ENCODE data around the gene BRD4. TPM values are rescaled to one million over a fixed set of nuclear protein-coding genes. Genes with fewer than 3 reads are reported as not detected.

The BRD4 gene
- total and polyA plus RNA-seq, 2 of the 13 experiments (the other 11 are each of a cell fraction or from before 2014, with no cell fraction given) = 10.5 to 11.4 TPM

- TF ChIP-seq MAFF (IDR thresholded peaks at IDR 0.05; ENCODE audit: low read depth, low read length) = no peak
- no peak for TF ChIP-seq ASH2L (IDR thresholded peaks at IDR 0.05; ENCODE audit: insufficient read length, low read depth, low read length)
- TF ChIP-seq TBX3 (IDR thresholded peaks at IDR 0.05; ENCODE audit: borderline replicate concordance) = no peak
- no peak for TF ChIP-seq SETDB1 (CRISPR knock-in tag; IDR thresholded peaks at IDR 0.05; ENCODE audit: borderline replicate concordance)
- peak; percentile 79 for TF ChIP-seq ZBTB39 (CRISPR knock-in tag; IDR thresholded peaks at IDR 0.05)
- no peak for TF ChIP-seq HNF4G (IDR thresholded peaks at IDR 0.05; ENCODE audit: borderline replicate concordance, low read depth, low read length)
- 0 out of 2 replicates have a peak, but pooled peaks have one; percentile 24 for TF ChIP-seq HNF4G (CRISPR knock-in tag; IDR thresholded peaks at IDR 0.05; ENCODE audit: borderline replicate concordance, low read depth)
- no peak for TF ChIP-seq ZNF839 (CRISPR knock-in tag; IDR thresholded peaks at IDR 0.05; ENCODE audit: borderline replicate concordance)
- TF ChIP-seq THYN1 (CRISPR knock-in tag; IDR thresholded peaks at IDR 0.05; ENCODE audit: borderline replicate concordance, low read depth) = no peak
- no peak for TF ChIP-seq ZNF354B (CRISPR knock-in tag; IDR thresholded peaks at IDR 0.05)
- TF ChIP-seq ZNF501 (CRISPR knock-in tag; IDR thresholded peaks at IDR 0.05) = no peak
- no peak for TF ChIP-seq ZNF644 (CRISPR knock-in tag; IDR thresholded peaks at IDR 0.05; ENCODE audit: low read depth)
- no peak for TF ChIP-seq ATRX (CRISPR knock-in tag; IDR thresholded peaks at IDR 0.05; ENCODE audit: borderline replicate concordance)
- TF ChIP-seq ZNF777 (CRISPR knock-in tag; IDR thresholded peaks at IDR 0.05) = no peak
- peak; percentile 90 for TF ChIP-seq GATAD1 (CRISPR knock-in tag; IDR thresholded peaks at IDR 0.05)
- no peak for TF ChIP-seq MTA3 (CRISPR knock-in tag; IDR thresholded peaks at IDR 0.05)
- TF ChIP-seq ZNF331 (CRISPR knock-in tag; IDR thresholded peaks at IDR 0.05) = peak; percentile 60; the same call in 1 of the 2 replicates
- no peak; the same call in none of the 2 replicates for TF ChIP-seq NCOA2 (CRISPR knock-in tag; IDR thresholded peaks at IDR 0.05)
- no peak for TF ChIP-seq MAFG (CRISPR knock-in tag; IDR thresholded peaks at IDR 0.05)
- peak; percentile 63 for TF ChIP-seq HNRNPH1 (optimal IDR thresholded peaks at IDR 0.05; ENCODE audit: low read depth, low read length)
- TF ChIP-seq HMG20B (CRISPR knock-in tag; conservative IDR thresholded peaks at IDR 0.05) = no peak
- TF ChIP-seq DR1 (CRISPR knock-in tag; IDR thresholded peaks at IDR 0.05) = peak; percentile 75; the same call in 1 of the 2 replicates
- TF ChIP-seq ZBTB21 (CRISPR knock-in tag; IDR thresholded peaks at IDR 0.05) = no peak
- TF ChIP-seq MEIS2 (CRISPR knock-in tag; IDR thresholded peaks at IDR 0.05) = peak; percentile 30
- TF ChIP-seq, protein P1, sequence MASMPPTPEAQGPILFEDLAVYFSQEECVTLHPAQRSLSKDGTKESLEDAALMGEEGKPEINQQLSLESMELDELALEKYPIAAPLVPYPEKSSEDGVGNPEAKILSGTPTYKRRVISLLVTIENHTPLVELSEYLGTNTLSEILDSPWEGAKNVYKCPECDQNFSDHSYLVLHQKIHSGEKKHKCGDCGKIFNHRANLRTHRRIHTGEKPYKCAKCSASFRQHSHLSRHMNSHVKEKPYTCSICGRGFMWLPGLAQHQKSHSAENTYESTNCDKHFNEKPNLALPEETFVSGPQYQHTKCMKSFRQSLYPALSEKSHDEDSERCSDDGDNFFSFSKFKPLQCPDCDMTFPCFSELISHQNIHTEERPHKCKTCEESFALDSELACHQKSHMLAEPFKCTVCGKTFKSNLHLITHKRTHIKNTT (CRISPR knock-in tag; IDR thresholded peaks at IDR 0.05) = 0 out of 2 replicates have a peak, but pooled peaks have one; percentile 30
- 0 out of 2 replicates have a peak, but pooled peaks have one; percentile 52 for TF ChIP-seq EED (CRISPR knock-in tag; IDR thresholded peaks at IDR 0.05)
- no peak for TF ChIP-seq KLF13 (CRISPR knock-in tag; IDR thresholded peaks at IDR 0.05)
- TF ChIP-seq YEATS2 (CRISPR knock-in tag; IDR thresholded peaks at IDR 0.05; ENCODE audit: borderline replicate concordance) = peak; percentile 64; the same call in 1 of the 2 replicates
- TF ChIP-seq JUN (CRISPR knock-in tag; IDR thresholded peaks at IDR 0.05) = 0 out of 2 replicates have a peak, but pooled peaks have one; percentile 12
Observed at GRCh38 chr19:15379083-15379998, 47.0 kb upstream of the BRD4 start, which contains the start of gene AKAP8 (continued).
